ENCODE measurements around the gene MPRIP.

Gene MPRIP

DNA sequence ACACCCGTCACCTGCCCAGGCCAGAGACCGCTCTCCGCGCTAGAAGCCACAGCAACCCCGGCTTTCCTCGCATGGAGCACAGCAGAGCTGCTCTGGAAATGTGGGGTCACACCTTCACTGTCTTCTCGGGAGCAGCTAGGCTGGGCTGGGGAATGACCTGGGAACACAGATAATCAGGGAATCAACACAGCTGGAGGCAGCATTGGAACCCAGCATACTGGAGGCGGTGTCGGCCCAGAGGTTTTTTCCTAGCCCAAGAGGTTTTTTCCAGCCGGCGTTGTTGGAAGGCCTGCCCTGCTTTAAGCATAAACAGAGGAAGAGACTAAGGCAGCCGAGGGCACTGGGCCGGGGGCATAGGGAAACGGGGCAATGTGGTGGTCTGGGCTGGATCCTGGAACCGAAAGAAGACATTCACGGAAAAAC, 164.7 kb downstream of the MPRIP start:
- TF ChIP-seq ZFX (IDR thresholded peaks at IDR 0.05): no peak
- TF ChIP-seq, protein P1, sequence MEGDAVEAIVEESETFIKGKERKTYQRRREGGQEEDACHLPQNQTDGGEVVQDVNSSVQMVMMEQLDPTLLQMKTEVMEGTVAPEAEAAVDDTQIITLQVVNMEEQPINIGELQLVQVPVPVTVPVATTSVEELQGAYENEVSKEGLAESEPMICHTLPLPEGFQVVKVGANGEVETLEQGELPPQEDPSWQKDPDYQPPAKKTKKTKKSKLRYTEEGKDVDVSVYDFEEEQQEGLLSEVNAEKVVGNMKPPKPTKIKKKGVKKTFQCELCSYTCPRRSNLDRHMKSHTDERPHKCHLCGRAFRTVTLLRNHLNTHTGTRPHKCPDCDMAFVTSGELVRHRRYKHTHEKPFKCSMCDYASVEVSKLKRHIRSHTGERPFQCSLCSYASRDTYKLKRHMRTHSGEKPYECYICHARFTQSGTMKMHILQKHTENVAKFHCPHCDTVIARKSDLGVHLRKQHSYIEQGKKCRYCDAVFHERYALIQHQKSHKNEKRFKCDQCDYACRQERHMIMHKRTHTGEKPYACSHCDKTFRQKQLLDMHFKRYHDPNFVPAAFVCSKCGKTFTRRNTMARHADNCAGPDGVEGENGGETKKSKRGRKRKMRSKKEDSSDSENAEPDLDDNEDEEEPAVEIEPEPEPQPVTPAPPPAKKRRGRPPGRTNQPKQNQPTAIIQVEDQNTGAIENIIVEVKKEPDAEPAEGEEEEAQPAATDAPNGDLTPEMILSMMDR (conservative IDR thresholded peaks at IDR 0.05): no peak
- no peak overlapping the region for H3K27ac ChIP-seq

DNA sequence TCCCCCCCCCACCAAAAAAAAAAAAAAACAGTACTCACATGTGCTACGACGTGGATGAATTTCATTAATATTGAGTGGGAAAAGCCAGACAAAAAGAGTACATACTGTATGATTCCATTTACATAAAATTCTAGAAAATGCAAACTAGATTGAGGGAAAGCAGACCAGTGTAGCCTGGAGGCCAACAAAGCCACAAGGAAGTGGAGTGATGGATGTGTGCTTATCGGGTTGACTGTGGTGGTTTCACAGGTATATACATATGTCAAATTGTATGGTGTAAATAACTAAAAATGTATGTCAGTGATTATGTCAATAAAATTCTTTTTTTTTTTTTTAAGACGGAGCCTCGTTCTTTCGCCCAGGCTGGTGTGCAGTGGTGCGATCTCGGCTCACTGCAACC, 165.7 kb downstream of the MPRIP start:
- TF ChIP-seq, protein P1 (conservative IDR thresholded peaks at IDR 0.05): no peak
- TF ChIP-seq ZFX (IDR thresholded peaks at IDR 0.05): no peak
- H3K27ac ChIP-seq: no peak overlapping the region

DNA sequence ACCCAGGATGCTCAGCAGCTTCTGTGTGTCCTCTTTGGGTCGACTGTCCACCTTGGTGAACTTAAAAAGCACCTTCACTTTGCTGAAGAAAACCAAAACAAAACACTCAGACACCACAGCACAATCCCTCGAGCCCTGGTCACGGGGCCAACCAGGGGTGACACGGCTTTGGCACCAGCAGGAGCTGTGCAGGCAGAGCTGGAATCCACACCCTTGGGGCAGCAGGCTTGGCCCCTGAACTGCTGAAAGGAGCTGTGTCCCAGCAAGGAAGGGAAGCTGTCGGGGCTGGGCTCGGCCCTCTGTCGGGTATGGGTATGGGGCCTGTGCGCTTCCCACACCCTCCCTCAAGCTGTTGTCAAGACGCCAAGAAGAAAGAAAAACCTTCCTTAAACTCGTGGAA, 171.5 kb downstream of the MPRIP start:
- H3K27ac ChIP-seq: no peak overlapping the region
- TF ChIP-seq, protein P1 (conservative IDR thresholded peaks at IDR 0.05): no peak
- no peak for TF ChIP-seq ZFX (IDR thresholded peaks at IDR 0.05)

DNA sequence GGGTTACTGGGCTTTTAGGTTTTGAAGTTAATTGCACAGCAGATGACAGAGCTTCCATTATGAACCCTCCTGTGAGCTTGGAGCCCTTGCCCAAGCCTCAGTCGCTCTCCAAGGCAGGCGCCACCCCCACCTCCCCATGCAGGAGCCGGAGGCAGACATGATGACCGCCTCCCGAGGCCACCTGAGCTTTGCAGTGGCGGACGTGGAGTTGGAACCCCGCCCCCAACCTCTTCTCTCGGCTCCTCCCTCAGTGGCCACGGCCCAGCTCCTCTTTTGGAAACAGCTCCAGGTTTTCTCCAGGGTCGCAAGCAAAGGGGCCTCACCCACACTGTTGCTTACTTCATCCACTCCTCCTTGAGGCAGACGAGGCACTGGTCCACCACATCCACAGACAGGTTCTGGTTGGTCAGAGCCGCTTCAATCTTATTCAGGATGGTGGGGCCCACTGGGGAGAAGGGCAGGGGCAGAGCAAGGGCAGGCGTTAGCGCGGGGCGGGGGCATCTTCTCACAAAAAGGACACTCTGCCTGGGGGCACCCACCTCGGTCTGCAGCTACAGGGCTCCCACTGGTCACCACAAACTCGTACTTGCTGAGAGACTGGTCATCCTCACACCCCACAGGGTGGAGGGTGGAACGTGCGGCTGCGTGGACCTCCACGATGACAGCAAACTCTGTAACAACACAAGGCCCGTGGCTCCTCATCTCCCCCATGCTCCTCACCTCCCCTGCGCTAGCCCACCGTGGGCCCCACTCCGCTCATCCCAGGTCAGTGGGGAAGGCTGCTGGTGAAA, 172.6 kb downstream of the MPRIP start:
- H3K27ac ChIP-seq: no peak overlapping the region

DNA sequence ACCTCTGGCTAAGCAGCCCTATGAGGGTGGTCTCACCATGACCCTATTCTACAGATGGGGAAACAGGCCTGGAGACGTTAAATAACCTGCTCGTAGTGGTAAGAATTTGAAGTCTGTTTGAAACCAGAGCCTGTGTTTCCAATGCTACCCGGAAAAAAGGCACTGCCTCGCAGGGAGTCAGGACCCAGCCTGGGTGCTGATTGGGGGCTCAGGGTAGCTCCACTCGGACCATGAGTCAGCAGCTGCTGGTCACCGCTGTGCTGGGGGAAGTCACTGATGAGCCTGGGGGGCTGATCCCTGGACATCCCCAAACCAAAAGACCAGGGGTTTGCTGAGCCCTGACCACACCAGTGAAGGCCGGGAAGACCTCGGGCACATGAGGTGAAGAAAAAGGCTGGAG, 173.3 kb downstream of the MPRIP start:
- TF ChIP-seq, protein P1 (conservative IDR thresholded peaks at IDR 0.05): no peak
- TF ChIP-seq ZFX (IDR thresholded peaks at IDR 0.05): no peak
- no peak overlapping the region for H3K27ac ChIP-seq

More for the DNA sequence above, 172.6 kb downstream of the MPRIP start:
- TF ChIP-seq, protein P1 (conservative IDR thresholded peaks at IDR 0.05): no peak
- TF ChIP-seq ZFX (IDR thresholded peaks at IDR 0.05): no peak

DNA sequence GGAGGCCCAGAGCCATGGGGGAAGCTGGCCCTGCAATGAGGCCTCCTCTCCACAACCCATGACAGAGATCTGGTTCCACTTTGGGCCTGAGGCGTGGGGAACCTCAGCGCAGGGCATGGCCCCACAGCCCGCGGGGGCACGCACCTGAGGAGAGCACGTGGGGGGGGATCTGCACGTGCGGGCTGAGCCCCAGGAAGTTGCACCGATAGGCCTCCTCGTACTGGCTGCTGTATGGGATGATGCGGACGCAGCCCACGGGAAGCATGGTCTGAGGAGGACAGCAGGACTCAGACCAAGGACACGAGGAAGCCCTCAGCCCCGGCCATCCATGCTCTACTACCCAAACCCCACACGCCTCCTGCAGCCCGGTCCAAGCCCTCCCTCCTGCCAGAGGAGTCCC, 174.0 kb downstream of the MPRIP start:
- no peak for TF ChIP-seq ZFX (IDR thresholded peaks at IDR 0.05)
- TF ChIP-seq, protein P1 (conservative IDR thresholded peaks at IDR 0.05): no peak
- H3K27ac ChIP-seq: no peak overlapping the region

DNA sequence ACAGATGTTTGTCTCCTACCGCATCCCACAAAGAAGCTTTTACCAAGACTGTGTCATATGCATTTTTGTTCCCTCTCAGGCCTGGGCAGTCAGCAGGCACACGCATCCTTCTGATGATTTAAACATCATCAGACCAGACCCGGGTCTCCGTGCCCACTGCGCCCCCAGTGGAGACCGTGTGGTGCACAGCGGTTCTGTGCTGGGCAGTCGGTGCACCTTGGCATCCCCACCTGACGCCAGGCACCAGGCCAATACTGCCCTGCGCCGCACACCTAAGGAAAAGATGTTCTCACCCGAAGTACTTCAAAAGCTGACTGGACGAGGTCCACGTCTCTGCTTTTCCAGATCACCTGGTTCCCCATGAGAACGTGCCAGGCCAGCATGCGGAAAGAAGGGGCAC, 174.5 kb downstream of the MPRIP start:
- H3K27ac ChIP-seq: no peak overlapping the region
- TF ChIP-seq ZFX (IDR thresholded peaks at IDR 0.05): no peak
- TF ChIP-seq, protein P1 (conservative IDR thresholded peaks at IDR 0.05): no peak; the same call in 1 of the 2 replicates
